C4-2B (cell line): ENCODE measurements around the gene SMARCA2.

Experiments
- H3K27ac ChIP-seq: fragments of 450-650 bp; 2 replicates; pipeline ENCODE4 v1.5.1; 2017
- CTCF ChIP-seq: fragments of 450-650 bp; conservative IDR thresholded peaks from 2 replicates; pipeline ENCODE4 v1.5.1; 2017; ENCODE audit warnings: mild to moderate bottlenecking
- ZFX ChIP-seq: fragments of 450-650 bp; IDR thresholded peaks from 2 replicates; pipeline ENCODE4 v1.6.1; 2017

SMARCA2 gene

DNA sequence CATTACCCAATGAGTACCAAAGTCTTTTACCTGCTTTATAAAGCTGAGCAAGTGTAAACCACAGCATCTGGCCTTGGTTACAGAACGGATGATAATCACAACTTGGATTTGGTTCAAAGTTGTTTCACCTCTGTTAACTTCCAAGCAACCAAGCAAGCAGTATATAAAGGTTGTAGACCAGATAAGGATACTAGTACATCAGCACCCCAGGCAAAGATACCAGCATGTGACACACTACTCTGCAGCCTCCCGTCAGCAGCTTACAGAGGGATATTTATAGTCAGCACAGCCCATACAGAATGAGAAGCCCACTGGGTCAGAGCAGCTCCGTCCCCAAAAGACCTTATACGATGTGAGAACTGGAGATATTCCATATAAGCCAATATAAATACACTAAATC, 193.3 kb downstream of the SMARCA2 start:
- TF ChIP-seq ZFX: no peak
- TF ChIP-seq CTCF: no peak
- H3K27ac ChIP-seq: no peak overlapping the region

GRCh38 chr9:2208991-2209390, 193.8 kb downstream of the SMARCA2 start:
- no peak overlapping the region for H3K27ac ChIP-seq
- no peak for TF ChIP-seq ZFX
- TF ChIP-seq CTCF: no peak

GRCh38 chr9:2209400-2209799, 194.3 kb downstream of the SMARCA2 start:
- no peak overlapping the region for H3K27ac ChIP-seq
- no peak for TF ChIP-seq CTCF
- TF ChIP-seq ZFX: no peak

DNA sequence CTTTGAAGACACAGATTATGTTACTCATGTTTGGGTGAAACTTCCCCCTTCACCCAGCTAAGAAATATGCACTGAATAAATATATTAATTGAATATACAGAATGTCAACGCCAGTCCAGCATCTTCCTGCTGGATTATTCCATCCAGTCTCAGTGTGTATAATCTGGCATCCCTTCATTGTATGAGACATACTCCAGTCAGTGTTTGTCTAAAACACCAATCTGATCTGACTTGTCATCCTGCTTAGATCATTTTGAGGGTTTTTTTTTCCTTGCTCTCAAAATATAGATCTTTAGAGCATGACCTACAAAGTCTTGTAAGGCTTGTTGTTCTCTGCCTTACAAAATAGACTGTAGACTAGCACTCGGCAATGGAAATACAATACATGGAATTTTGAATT, 195.1 kb downstream of the SMARCA2 start:
- no peak overlapping the region for H3K27ac ChIP-seq
- TF ChIP-seq ZFX (no peak), CTCF (no peak)

DNA sequence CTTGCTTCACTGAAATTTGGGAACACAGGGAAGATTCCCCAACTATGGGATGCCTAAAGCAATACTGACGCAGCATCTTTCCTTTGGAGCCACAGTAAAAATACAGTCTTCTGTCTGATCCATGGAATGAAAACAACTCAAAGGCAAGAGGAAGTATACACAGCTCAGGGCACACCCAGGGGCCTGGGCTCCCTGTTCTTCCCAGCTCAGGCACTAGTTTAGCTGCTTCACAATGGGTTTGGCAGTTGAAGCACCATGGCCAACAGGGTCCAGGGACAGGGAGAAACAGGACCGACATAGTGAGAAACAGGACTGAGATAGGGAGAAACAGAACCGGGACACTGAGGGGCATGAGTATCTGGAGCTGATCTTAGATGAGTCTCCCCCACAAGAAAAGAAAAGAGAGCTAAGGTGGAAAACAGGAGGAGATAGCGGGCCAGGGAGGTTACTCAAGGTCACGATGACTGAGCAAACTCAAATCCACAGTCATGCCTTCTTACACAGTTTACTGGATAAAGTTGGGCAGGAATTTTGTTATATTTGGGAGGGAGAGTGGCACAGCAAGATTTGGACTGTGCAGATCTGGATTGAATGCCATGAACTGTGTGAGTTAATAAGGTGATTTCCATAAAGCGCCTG, 198.8 kb downstream of the SMARCA2 start:
- H3K27ac ChIP-seq: no peak overlapping the region
- no peak for TF ChIP-seq CTCF
- TF ChIP-seq ZFX: no peak

- H3K27ac ChIP-seq: no peak overlapping the region
- TF ChIP-seq CTCF (no peak), ZFX (no peak)
Measured at GRCh38 chr9:2214707-2215106, 199.6 kb downstream of the SMARCA2 start.

- TF ChIP-seq ZFX: no peak
- no peak for TF ChIP-seq CTCF
- H3K27ac ChIP-seq: no peak overlapping the region
Measured at GRCh38 chr9:2215921-2216441, 200.8 kb downstream of the SMARCA2 start.
